ENCODE results near the gene PLIN4. TPM values are rescaled to one million over a fixed set of nuclear protein-coding genes. Genes with fewer than 3 reads are reported as not detected.

PLIN4 gene
- total RNA-seq, 4 donors from 2014 or later, result 65.1 to 689 (median 138) TPM

GRCh38 chr19:4511300-4512054 lies 6.8 kb downstream of the PLIN4 start:
- H3K4me1 ChIP-seq, result no peaks in the 10 kb centered on the region
- WGBS, 2 donors, result 83 to 87% methylated on average over 27 of the region's 27 CpGs

GRCh38 chr19:4510435-4511255 lies 7.6 kb downstream of the PLIN4 start:
- Histone ChIP-seq H3K36me3 (peaks cover 0 to 12% (median 0%) of the 10 kb centered on the region in 3 donors), H3K4me3 (no peak overlapping the region), H3K4me1 (no peaks in the 10 kb centered on the region), H3K27me3 (no peaks in the 10 kb centered on the region), H3K27ac (no peak overlapping the region), H3K9me3 (no peaks in the 10 kb centered on the region)
- WGBS, 2 donors, result 78 to 86% methylated on average over 27 to 37 of the region's 37 CpGs
- no peak for TF ChIP-seq POLR2A (IDR thresholded peaks at IDR 0.05)
- no peak for TF ChIP-seq EP300 (IDR thresholded peaks at IDR 0.05)
- no peak for TF ChIP-seq CTCF (IDR thresholded peaks at IDR 0.05)
- DNase-seq (ENCODE audit: low spot score in 2 of 2), result no peak

More at GRCh38 chr19:4511300-4512054, 6.8 kb downstream of the PLIN4 start:
- DNase-seq (ENCODE audit: low spot score in 2 of 2), result no peak
- TF ChIP-seq POLR2A (IDR thresholded peaks at IDR 0.05), result no peak
- no peak for TF ChIP-seq CTCF (IDR thresholded peaks at IDR 0.05)
- no peak overlapping the region for H3K4me3 ChIP-seq
- no peaks in the 10 kb centered on the region for H3K9me3 ChIP-seq
- no peak overlapping the region for H3K27ac ChIP-seq
- H3K27me3 ChIP-seq, result peaks cover 0 to 3% of the 10 kb centered on the region in 2 donors
- peaks cover 0 to 3% (median 0%) of the 10 kb centered on the region in 3 donors for H3K36me3 ChIP-seq

DNA sequence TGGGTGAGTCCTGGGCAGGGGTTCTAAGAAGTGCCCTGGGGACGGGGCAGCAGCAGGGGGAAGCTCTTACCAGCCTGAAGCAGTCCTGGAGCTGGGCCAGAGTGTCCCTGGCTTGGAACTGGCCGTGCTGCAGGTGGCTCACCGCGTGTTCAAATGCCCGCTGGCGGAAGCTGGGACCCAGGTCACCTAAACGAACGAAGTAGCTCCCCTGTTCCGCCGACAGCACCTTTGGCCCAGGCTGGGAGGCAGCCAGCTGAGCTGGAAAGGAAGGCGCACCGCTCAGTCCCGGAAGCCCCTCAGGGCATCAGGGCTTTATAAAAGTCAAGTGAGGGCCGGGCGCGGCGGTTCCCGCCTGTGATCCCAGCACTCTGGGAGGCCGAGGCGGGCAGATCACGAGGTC lies 9.6 kb downstream of the PLIN4 start:
- TF ChIP-seq POLR2A (IDR thresholded peaks at IDR 0.05), result no peak
- TF ChIP-seq EP300 (IDR thresholded peaks at IDR 0.05), result no peak
- TF ChIP-seq CTCF (IDR thresholded peaks at IDR 0.05), result no peak
- H3K4me1 ChIP-seq, result peaks cover 0 to 14% (median 0%) of the 10 kb centered on the region in 4 donors
- H3K27ac ChIP-seq, result no peak overlapping the region
- no peak for DNase-seq (ENCODE audit: low spot score in 2 of 2)
- H3K4me3 ChIP-seq, result no peak overlapping the region
- 88 to 90% methylated on average over 15 to 21 of the region's 21 CpGs for WGBS, 2 donors
- no peaks in the 10 kb centered on the region for H3K9me3 ChIP-seq
- H3K27me3 ChIP-seq, result no peaks in the 10 kb centered on the region
- peaks cover 0 to 31% (median 0%) of the 10 kb centered on the region in 3 donors for H3K36me3 ChIP-seq

DNA sequence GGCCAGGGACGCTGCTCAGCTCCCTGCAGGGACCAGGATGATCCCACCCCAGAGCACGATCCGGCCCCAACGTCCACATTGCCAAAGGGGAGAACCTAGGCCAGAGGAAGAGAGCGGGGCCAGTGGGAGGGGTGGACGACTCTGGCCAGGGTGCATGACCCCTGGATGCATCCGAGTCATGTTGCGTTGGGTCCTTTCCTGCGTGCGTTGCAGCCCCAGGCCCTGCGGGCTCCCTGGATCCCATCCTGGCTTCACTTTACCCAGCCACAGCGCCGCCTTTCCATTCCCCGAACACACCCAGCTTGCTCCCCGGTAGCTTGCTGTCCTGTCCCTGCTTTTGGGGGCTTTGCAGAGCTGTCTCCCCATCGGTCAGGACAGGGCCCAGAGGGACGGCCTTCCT lies 10.5 kb downstream of the PLIN4 start:
- Histone ChIP-seq H3K4me3 (no peak overlapping the region), H3K27me3 (no peaks in the 10 kb centered on the region), H3K9me3 (no peaks in the 10 kb centered on the region), H3K4me1 (peaks cover 0 to 14% (median 0%) of the 10 kb centered on the region in 4 donors), H3K36me3 (peaks cover 0 to 40% (median 0%) of the 10 kb centered on the region in 3 donors), H3K27ac (no peak overlapping the region)
- no peak for DNase-seq (ENCODE audit: low spot score in 2 of 2)
- 74 to 77% methylated on average over 15 to 17 of the region's 17 CpGs for WGBS, 2 donors
- TF ChIP-seq POLR2A (IDR thresholded peaks at IDR 0.05), result no peak

GRCh38 chr19:4507150-4507452 lies 11.2 kb downstream of the PLIN4 start:
- Histone ChIP-seq H3K4me3 (no peak overlapping the region), H3K27ac (no peak overlapping the region), H3K4me1 (peaks cover 0 to 14% (median 0%) of the 10 kb centered on the region in 4 donors), H3K27me3 (no peaks in the 10 kb centered on the region), H3K9me3 (no peaks in the 10 kb centered on the region), H3K36me3 (peaks cover 0 to 47% (median 0%) of the 10 kb centered on the region in 3 donors)
- TF ChIP-seq CTCF (IDR thresholded peaks at IDR 0.05), result no peak
- TF ChIP-seq EP300 (IDR thresholded peaks at IDR 0.05), result no peak
- no peak for TF ChIP-seq POLR2A (IDR thresholded peaks at IDR 0.05)
- 83 to 89% methylated on average over 6 to 12 of the region's 12 CpGs for WGBS, 2 donors
- no peak for DNase-seq (ENCODE audit: low spot score in 2 of 2)
